IgD-negative memory B cell (primary cell): ENCODE results near the gene SETD5. TPM values are rescaled to one million over a fixed set of nuclear protein-coding genes. Genes with fewer than 3 reads are reported as not detected.

Source experiments
- H3K27ac Mint-ChIP-seq, 3 donors: one replicate each; pipeline ENCODE4 v1.8.0; 2020 to 2022; ENCODE audit warnings: mild to moderate bottlenecking in 3 of 3, mixed read lengths in 3 of 3, moderate library complexity in 1 of 3
- H3K27me3 Mint-ChIP-seq: one replicate; pipeline ENCODE4 v1.8.0; 2021; ENCODE audit warnings: mixed read lengths
- H3K36me3 Mint-ChIP-seq: one replicate; pipeline ENCODE4 v1.8.0; 2020; ENCODE audit warnings: mild to moderate bottlenecking, mixed read lengths
- H3K4me1 Mint-ChIP-seq, 3 donors: one replicate each; pipeline ENCODE4 v1.8.0; 2020 to 2022; ENCODE audit warnings: mixed read lengths in 3 of 3, mild to moderate bottlenecking in 1 of 3
- H3K4me3 Mint-ChIP-seq, 4 donors: one replicate each; pipeline ENCODE4 v1.8.0; 2020 to 2022; ENCODE audit warnings: mild to moderate bottlenecking in 4 of 4, mixed read lengths in 4 of 4, moderate library complexity in 3 of 4
- H3K9me3 Mint-ChIP-seq, 3 donors: one replicate each; pipeline ENCODE4 v1.8.0; 2020 to 2021; ENCODE audit warnings: mixed read lengths in 3 of 3, mild to moderate bottlenecking in 1 of 3
- polyA plus RNA-seq: library from polyadenylated mRNA; unstranded; fragments of 300-500 nt; fragmentation: Illumina TruSeq; gene quantifications from one replicate; pipeline ENCODE4 v1.2.3, GENCODE V29; 2021

SETD5 gene
- 57.3 TPM for polyA plus RNA-seq

DNA sequence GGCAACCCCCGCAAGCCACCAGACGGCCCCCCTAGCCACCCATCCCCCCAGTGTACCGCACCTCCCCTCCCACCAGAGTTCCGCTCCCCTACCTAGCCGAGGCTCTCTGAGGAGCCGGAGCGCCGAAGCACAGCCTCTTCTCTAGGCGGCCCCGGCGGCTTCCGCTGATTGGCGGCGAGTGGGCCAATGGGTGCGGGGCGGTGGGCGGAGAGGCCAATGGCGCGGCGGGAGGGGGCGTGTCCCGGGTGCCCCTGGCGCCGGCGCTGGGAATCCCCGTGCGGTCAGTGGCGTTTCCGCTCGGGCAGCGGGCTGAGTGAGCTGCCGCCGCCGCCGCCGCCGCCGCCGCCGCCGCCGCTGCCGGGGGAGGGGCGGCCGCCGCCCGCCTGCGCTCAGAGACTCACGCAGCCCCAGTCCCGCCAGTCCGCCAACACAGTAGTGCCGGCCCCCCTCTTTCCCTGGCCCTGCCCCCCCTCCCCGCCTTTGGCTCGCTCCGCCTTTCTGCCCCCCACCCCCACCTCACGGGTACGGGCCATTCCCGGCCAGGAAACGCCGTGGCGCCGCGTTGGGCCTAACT lies at the start of gene SETD5:
Gene SETD5 (plus strand): TSS at position 284 of the 574 bp plus-strand sequence. CDS start 31,324 bp downstream, outside the sequence.
- peak within 1 kb of the TSS; percentile 92 to 100 (median 98) for H3K4me3 Mint-ChIP-seq
- H3K36me3 Mint-ChIP-seq, result no peaks in the 10 kb centered on the region
- no peaks in the 10 kb centered on the region for H3K27me3 Mint-ChIP-seq
- peak within 1 kb of the TSS; percentile 99 to 100 (median 100) for H3K27ac Mint-ChIP-seq
- no peaks in the 10 kb centered on the region for H3K9me3 Mint-ChIP-seq
- H3K4me1 Mint-ChIP-seq, result peaks cover 55 to 61% (median 56%) of the 10 kb centered on the region in 3 donors

DNA sequence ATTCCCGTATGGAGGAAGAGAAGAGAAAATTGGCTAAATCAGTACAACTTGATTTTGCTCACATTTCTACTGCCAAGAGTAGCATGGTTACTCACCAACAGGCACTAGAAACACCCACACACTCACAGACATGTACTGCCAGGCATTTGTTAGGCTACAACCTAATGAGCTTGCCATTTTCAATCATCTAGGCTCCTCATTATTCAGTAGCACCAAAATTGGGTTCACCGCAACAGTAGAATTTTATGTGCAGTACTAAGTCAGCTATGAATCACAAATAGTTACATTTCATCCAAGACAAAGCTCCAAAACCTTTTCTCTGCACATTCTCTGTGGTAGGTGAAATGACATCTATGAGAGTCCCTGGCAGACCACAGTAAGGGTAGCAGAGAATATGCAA lies 49.5 kb upstream of the SETD5 start:
- Mint-ChIP-seq H3K27me3 (no peaks in the 10 kb centered on the region), H3K36me3 (no peaks in the 10 kb centered on the region), H3K27ac (no peak overlapping the region), H3K4me3 (no peak overlapping the region), H3K9me3 (no peaks in the 10 kb centered on the region), H3K4me1 (peaks cover 0 to 5% (median 5%) of the 10 kb centered on the region in 3 donors)

GRCh38 chr3:9349321-9350117 lies 47.9 kb upstream of the SETD5 start:
- no peaks in the 10 kb centered on the region for H3K9me3 Mint-ChIP-seq
- H3K36me3 Mint-ChIP-seq, result no peaks in the 10 kb centered on the region
- no peak overlapping the region for H3K4me3 Mint-ChIP-seq
- no peaks in the 10 kb centered on the region for H3K27me3 Mint-ChIP-seq
- peak overlapping the region in 2 of 3 donors; percentile 31 to 74 for H3K27ac Mint-ChIP-seq
- peaks cover 9 to 15% (median 14%) of the 10 kb centered on the region in 3 donors for H3K4me1 Mint-ChIP-seq

- H3K27ac Mint-ChIP-seq, result no peak overlapping the region
- peaks cover 10 to 23% (median 17%) of the 10 kb centered on the region in 3 donors for H3K4me1 Mint-ChIP-seq
- H3K27me3 Mint-ChIP-seq, result no peaks in the 10 kb centered on the region
- no peak overlapping the region for H3K4me3 Mint-ChIP-seq
- no peaks in the 10 kb centered on the region for H3K36me3 Mint-ChIP-seq
- H3K9me3 Mint-ChIP-seq, result no peaks in the 10 kb centered on the region
Measured at GRCh38 chr3:9351709-9352126, 45.7 kb upstream of the SETD5 start.

DNA sequence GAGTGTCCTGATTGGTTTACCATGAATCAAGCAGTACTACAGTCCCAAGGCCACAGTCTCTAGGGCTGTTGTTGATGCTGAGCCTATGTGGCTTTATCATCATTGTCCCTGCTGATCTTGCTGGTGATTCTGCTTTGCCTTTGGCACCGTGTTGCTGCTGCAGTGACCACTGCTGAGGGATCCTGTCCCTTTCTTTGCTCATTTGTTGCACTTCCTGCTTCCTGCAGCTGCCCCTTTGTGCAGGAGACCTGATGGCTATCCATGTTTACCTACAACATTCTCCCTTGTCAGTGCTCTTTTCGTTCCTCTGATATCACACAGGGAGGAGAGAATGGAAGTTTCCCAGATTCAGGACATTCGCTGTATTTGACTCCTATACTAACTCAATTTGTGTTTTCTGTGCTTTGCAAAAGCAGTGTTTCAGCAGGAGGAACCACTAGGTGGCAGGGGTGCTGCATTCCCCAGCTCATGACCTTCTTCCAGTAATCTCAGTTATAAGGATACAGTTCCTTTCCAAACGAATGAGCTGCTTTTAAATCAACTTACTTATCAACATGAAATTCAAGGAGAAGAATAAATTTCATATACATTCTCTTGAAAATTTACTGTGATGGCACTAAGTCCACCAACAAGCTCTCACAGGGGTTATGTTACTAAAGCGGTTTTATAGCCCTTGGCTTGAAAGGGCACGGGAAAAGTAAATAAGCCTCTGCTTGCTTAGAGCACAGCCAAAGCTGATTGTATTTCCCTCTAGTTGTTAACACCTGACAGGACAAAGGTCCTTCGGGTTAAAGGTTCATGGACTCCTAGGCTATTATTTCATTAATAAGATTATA lies 44.3 kb upstream of the SETD5 start:
- H3K27me3 Mint-ChIP-seq, result no peaks in the 10 kb centered on the region
- no peak overlapping the region for H3K4me3 Mint-ChIP-seq
- H3K36me3 Mint-ChIP-seq, result no peaks in the 10 kb centered on the region
- H3K27ac Mint-ChIP-seq, result no peak overlapping the region
- no peaks in the 10 kb centered on the region for H3K9me3 Mint-ChIP-seq
- H3K4me1 Mint-ChIP-seq, result peaks cover 10 to 26% (median 17%) of the 10 kb centered on the region in 3 donors

DNA sequence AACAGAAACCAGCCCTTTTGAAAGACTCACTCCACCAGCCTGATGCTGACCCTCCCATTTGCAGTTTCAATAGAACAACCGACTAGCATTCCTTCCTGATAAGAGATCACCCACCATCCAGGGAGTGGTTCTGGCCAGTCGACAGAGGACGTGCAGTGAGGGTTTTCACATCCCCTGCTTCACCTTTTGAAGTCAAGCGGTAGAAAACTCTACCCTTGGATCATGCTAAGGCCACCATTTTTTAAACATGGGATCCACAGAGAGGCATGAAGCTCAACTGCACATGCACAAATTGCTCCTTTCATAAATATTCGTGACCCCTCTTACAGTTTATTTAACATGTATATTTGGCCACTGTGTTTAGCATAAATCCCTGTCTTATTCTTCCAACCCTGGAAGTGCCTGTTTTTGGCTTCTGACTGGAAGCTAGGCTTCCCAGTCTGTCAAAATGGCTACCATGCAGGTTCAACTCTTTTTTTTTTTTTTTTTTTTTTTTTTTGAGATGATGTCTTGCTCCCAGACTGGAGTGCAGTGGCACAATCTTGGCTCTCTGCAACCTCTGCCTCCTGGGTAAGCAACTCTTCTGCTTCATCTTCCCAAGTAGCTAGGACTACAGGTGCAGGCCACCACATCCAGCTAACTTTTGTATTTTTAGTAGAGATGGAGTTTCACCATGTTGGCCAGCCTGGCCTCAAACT lies 35.6 kb upstream of the SETD5 start:
- Mint-ChIP-seq H3K9me3 (no peaks in the 10 kb centered on the region), H3K27ac (peak overlapping the region in 1 of 3 donors; percentile 25), H3K4me1 (peaks cover 5 to 20% (median 13%) of the 10 kb centered on the region in 3 donors), H3K36me3 (no peaks in the 10 kb centered on the region), H3K27me3 (no peaks in the 10 kb centered on the region), H3K4me3 (peak overlapping the region; percentile 16 to 80 (median 65))

GRCh38 chr3:9362731-9363530 lies 34.5 kb upstream of the SETD5 start, which contains the start of gene THUMPD3:
Gene THUMPD3 (plus strand): TSS chr3:9363054. CDS start chr3:9365069, 2,015 bp downstream.
- H3K36me3 Mint-ChIP-seq, result no peaks in the 10 kb centered on the region
- peak within 1 kb of the TSS; percentile 94 to 99 (median 97) for H3K4me3 Mint-ChIP-seq
- peaks cover 5 to 20% (median 10%) of the 10 kb centered on the region in 3 donors for H3K4me1 Mint-ChIP-seq
- H3K27me3 Mint-ChIP-seq, result no peaks in the 10 kb centered on the region
- H3K27ac Mint-ChIP-seq, result peak within 1 kb of the TSS; percentile 92 to 98 (median 97)
- no peaks in the 10 kb centered on the region for H3K9me3 Mint-ChIP-seq

DNA sequence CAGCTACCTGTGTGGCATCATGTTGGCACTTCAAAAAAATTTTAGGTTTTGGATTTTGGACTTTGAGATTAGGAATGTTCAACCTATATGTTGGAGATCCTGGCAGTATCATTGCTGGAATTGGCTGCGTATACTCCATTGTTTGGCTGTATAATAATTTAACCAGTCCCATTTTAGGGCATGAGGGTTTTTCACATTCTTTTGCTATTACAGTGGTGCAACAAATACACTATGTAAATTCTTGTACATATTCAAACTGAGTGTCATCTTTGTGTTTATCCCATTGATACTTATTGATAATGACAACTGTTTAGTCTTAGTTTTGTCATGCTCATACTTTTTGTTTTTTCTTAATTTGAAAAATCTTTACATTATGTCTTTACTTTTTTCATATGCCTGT lies 27.9 kb upstream of the SETD5 start:
- no peak overlapping the region for H3K4me3 Mint-ChIP-seq
- no peak overlapping the region for H3K27ac Mint-ChIP-seq
- peaks cover 12% of the 10 kb centered on the region for H3K36me3 Mint-ChIP-seq

DNA sequence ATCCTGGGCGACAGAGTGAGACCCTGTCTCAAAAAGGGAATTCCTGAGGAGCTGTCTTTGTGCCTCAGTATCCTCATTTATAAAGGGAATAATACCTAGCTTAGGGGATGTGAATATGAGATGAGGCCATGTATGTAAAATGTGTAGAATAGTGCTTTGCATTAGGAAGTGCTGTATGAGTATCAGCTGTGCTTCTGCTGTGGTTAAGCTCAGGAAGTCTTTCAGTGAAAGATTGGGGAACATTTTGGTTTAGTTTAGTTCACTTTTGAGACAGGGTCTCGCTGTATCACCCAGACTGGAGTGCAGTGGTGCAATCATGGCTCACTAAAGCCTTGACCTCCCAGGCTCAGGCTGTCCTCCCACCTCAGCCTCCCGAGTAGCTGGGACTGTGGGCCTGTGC lies 23.9 kb upstream of the SETD5 start:
- H3K27ac Mint-ChIP-seq, result no peak overlapping the region
- peak overlapping the region in 1 of 4 donors; percentile 29 for H3K4me3 Mint-ChIP-seq
- H3K27me3 Mint-ChIP-seq, result no peaks in the 10 kb centered on the region
- H3K4me1 Mint-ChIP-seq, result peaks cover 5 to 9% (median 6%) of the 10 kb centered on the region in 3 donors
- H3K36me3 Mint-ChIP-seq, result peaks cover 21% of the 10 kb centered on the region
- no peaks in the 10 kb centered on the region for H3K9me3 Mint-ChIP-seq

More for the DNA sequence above, 27.9 kb upstream of the SETD5 start:
- H3K9me3 Mint-ChIP-seq, result no peaks in the 10 kb centered on the region
- peaks cover 3 to 12% (median 9%) of the 10 kb centered on the region in 3 donors for H3K4me1 Mint-ChIP-seq
- H3K27me3 Mint-ChIP-seq, result no peaks in the 10 kb centered on the region

DNA sequence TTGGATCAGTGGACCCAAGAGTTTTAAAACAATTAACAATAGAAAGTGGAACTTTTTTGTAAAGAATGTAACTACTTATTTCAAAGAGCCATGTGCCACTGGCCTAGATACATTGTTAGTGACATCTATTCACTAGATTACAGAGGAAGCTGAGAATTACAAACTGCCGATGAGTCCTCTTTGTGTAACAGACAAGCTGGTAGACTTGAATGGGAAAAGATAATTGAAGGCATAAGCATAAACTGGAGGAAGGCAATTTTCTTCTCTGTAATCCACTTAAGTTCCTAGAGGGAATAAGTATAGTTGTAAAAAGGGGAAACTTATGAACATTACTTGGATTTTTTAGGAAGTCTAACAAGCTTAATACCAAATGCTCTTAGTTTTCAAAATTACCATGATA lies 19.4 kb upstream of the SETD5 start:
- no peaks in the 10 kb centered on the region for H3K9me3 Mint-ChIP-seq
- no peaks in the 10 kb centered on the region for H3K27me3 Mint-ChIP-seq
- H3K4me3 Mint-ChIP-seq, result no peak overlapping the region
- H3K27ac Mint-ChIP-seq, result no peak overlapping the region
- H3K36me3 Mint-ChIP-seq, result peaks cover 13% of the 10 kb centered on the region
- peaks cover 0 to 8% (median 5%) of the 10 kb centered on the region in 3 donors for H3K4me1 Mint-ChIP-seq

DNA sequence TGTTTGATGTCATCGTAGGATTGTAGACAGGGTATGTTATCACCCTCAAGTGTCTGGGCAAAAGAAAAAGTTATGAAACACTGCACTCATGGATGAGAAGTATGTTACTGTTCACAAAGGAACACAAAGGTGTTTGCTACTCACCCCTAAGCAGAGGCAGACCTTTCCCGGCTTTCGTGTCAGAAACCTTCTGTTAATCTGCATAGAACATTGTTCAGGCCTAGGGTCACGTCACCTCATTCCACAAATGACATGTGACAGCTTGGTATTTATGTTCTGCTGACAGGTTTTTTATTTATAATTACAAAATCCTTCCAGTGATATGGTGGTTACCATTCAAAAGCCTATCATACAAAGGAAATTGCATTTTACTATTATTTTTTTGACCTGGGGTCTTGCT lies 18.1 kb upstream of the SETD5 start:
- H3K36me3 Mint-ChIP-seq, result peaks cover 10% of the 10 kb centered on the region
- peaks cover 0 to 5% (median 2%) of the 10 kb centered on the region in 3 donors for H3K4me1 Mint-ChIP-seq
- H3K9me3 Mint-ChIP-seq, result no peaks in the 10 kb centered on the region
- H3K27me3 Mint-ChIP-seq, result no peaks in the 10 kb centered on the region
- H3K27ac Mint-ChIP-seq, result peak overlapping the region in 1 of 3 donors; percentile 83
- no peak overlapping the region for H3K4me3 Mint-ChIP-seq

GRCh38 chr3:9380014-9380413 lies 17.4 kb upstream of the SETD5 start:
- H3K9me3 Mint-ChIP-seq, result no peaks in the 10 kb centered on the region

GRCh38 chr3:9384141-9384828 lies 13.1 kb upstream of the SETD5 start:
- peaks cover 3 to 11% (median 8%) of the 10 kb centered on the region in 3 donors for H3K4me1 Mint-ChIP-seq
- H3K27me3 Mint-ChIP-seq, result no peaks in the 10 kb centered on the region
- H3K9me3 Mint-ChIP-seq, result no peaks in the 10 kb centered on the region
- H3K36me3 Mint-ChIP-seq, result no peaks in the 10 kb centered on the region
- H3K27ac Mint-ChIP-seq, result no peak overlapping the region
- no peak overlapping the region for H3K4me3 Mint-ChIP-seq

More at GRCh38 chr3:9380014-9380413, 17.4 kb upstream of the SETD5 start:
- Mint-ChIP-seq H3K27me3 (no peaks in the 10 kb centered on the region), H3K36me3 (peaks cover 9% of the 10 kb centered on the region), H3K4me1 (peaks cover 0 to 5% (median 2%) of the 10 kb centered on the region in 3 donors), H3K4me3 (no peak overlapping the region), H3K27ac (peak overlapping the region in 1 of 3 donors; percentile 83)
